ENCODE measurements around the gene FOXE3. TPM values are rescaled to one million over a fixed set of nuclear protein-coding genes. Genes with fewer than 3 reads are reported as not detected.

The FOXE3 gene
- total and polyA plus RNA-seq, 2 of the 4 experiments (the other 2 are of a cell fraction) = 0.12 TPM; not detected in 1

DNA sequence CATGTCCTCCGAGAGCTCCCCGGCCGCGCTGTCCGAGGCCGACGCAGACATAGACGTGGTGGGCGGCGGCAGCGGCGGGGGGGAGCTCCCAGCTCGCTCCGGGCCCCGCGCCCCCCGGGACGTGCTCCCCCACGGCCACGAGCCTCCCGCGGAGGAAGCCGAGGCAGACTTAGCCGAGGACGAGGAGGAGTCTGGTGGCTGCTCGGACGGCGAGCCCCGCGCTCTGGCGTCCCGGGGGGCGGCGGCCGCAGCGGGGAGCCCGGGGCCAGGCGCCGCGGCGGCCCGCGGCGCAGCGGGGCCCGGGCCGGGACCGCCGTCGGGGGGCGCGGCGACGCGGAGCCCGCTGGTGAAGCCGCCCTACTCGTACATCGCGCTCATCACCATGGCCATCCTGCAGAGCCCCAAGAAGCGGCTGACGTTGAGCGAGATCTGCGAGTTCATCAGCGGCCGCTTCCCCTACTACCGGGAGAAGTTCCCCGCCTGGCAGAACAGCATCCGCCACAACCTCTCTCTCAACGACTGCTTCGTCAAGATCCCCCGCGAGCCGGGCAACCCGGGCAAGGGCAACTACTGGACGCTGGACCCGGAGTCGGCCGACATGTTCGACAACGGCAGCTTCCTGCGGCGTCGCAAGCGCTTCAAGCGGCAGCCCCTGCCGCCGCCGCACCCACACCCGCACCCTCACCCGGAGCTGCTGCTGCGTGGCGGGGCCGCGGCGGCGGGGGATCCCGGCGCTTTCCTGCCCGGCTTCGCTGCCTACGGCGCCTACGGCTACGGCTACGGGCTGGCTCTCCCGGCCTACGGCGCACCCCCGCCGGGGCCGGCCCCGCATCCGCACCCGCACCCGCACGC, 22.3 kb downstream of the FOXE3 start:
- no peak overlapping the region for H3K14ac ChIP-seq (replicated peaks; ENCODE audit: low read depth, low read length)
- H2BK15ac ChIP-seq (ENCODE audit: low read depth, low read length) = no peak overlapping the region
- in situ Hi-C loops (cut with MboI; ENCODE audit: low sequenced_read_pairs) = no loop called here
- no peak overlapping the region for H2BK20ac ChIP-seq (ENCODE audit: low read depth, low read length)
- CTCF ChIA-PET = interaction anchor here (0.6 to 3.0 kb wide), 15 partner anchors 10 to 671 kb away, joined by 3 to 32 read pairs (median 4); partner anchors contain the start of gene CMPK1
- no peaks in the 10 kb centered on the region for H3K4me1 ChIP-seq (ENCODE audit: control insufficient read depth, insufficient read depth, low read length)
- H2AK5ac ChIP-seq (ENCODE audit: low read depth, low read length) = no peak overlapping the region
- BruUV-seq (replicated peaks) = no TSS peak
- H4K91ac ChIP-seq (ENCODE audit: insufficient read depth, low read depth, low read length) = no peak overlapping the region
- H3K9me3 ChIP-seq (ENCODE audit: control insufficient read depth, insufficient read depth, low read length) = 0 out of 2 replicates have a peak, but pooled peaks cover 4% of the 10 kb centered on the region
- intact Hi-C loops (cut with micrococcal nuclease) = loop anchor here (10.0 kb wide), 1 partner anchor 104 kb away; the partner anchor contains the start of gene CMPK1
- DNase-seq (no peak), ATAC-seq (ENCODE audit: low read depth) (no peak)
- no peak overlapping the region for H3K23ac ChIP-seq (ENCODE audit: low read depth, low read length)
- H4K5ac ChIP-seq (ENCODE audit: low read depth, low read length) = no peak overlapping the region
- no peaks in the 10 kb centered on the region for H3K9me1 ChIP-seq (ENCODE audit: insufficient read depth, low read length)
- H3K27me3 ChIP-seq (ENCODE audit: control insufficient read depth, insufficient read depth, low read length) = peaks cover 52% of the 10 kb centered on the region
- dilution Hi-C loops (cut with HindIII; ENCODE audit: low sequenced_read_pairs, unreplicated experiment) = no loop called here
- no peak overlapping the region for H3K27ac ChIP-seq (ENCODE audit: insufficient read depth, low read length)
- H3K9ac ChIP-seq (ENCODE audit: low read depth, low read length) = no peak overlapping the region; the same call in 1 of the 2 replicates
- no peak overlapping the region for H2BK5ac ChIP-seq (ENCODE audit: low read depth, low read length, poor library complexity, severe bottlenecking)
- no peak overlapping the region for H4K8ac ChIP-seq (ENCODE audit: low read depth in 2 of 2, low read length in 2 of 2)
- peak overlapping the region; percentile 53; the same call in 1 of the 2 replicates for H3K4me2 ChIP-seq (ENCODE audit: low read depth, low read length)
- POLR2A ChIA-PET (ENCODE audit: unreplicated experiment) = interaction anchor here (0.6 kb wide), 2 partner anchors 98 to 461 kb away, joined by 6 to 9 read pairs; no protein-coding TSS in a partner anchor
- no peak overlapping the region for H3K4ac ChIP-seq (ENCODE audit: low read depth, low read length)
- H3K36me3 ChIP-seq (ENCODE audit: control insufficient read depth, insufficient read depth, low read length) = no peaks in the 10 kb centered on the region
- no peak overlapping the region for H3K18ac ChIP-seq (ENCODE audit: low read depth, low read length)
- H3K79me1 ChIP-seq (ENCODE audit: low read depth in 1 of 2, low read length in 2 of 2) = peaks cover 4 to 11% of the 10 kb centered on the region in 2 experiments; a peak in 2 of 4 replicates
- H2AFZ ChIP-seq (replicated peaks; ENCODE audit: low read length, poor library complexity) = peak overlapping the region; percentile 99
- H3K56ac ChIP-seq (ENCODE audit: extremely low read depth, insufficient read depth, low read length) = no peak overlapping the region
- TF ChIP-seq RCOR1 (IDR thresholded peaks at IDR 0.05; ENCODE audit: insufficient replicate concordance, low read length) (no peak), RFX5 (IDR thresholded peaks at IDR 0.05; ENCODE audit: low read depth, low read length) (no peak), CEBPB (IDR thresholded peaks at IDR 0.05; ENCODE audit: low read depth, low read length) (no peak), FOS (IDR thresholded peaks at IDR 0.05; ENCODE audit: low read depth, low read length) (no peak), CHD1 (IDR thresholded peaks at IDR 0.05; ENCODE audit: low read depth, low read length) (no peak), NFE2L2 (IDR thresholded peaks at IDR 0.05; ENCODE audit: low read depth, low read length) (no peak), SMC3 (IDR thresholded peaks at IDR 0.05; ENCODE audit: low read depth, low read length) (no peak), MXI1 (IDR thresholded peaks at IDR 0.05; ENCODE audit: borderline replicate concordance, low read depth, low read length) (no peak), MAZ (IDR thresholded peaks at IDR 0.05; ENCODE audit: borderline replicate concordance, low read depth, low read length) (no peak), MAFK (IDR thresholded peaks at IDR 0.05; ENCODE audit: low read depth, low read length) (no peak), RAD21 (IDR thresholded peaks at IDR 0.05; ENCODE audit: low read length) (no peak)
- TF ChIP-seq, protein P1, sequence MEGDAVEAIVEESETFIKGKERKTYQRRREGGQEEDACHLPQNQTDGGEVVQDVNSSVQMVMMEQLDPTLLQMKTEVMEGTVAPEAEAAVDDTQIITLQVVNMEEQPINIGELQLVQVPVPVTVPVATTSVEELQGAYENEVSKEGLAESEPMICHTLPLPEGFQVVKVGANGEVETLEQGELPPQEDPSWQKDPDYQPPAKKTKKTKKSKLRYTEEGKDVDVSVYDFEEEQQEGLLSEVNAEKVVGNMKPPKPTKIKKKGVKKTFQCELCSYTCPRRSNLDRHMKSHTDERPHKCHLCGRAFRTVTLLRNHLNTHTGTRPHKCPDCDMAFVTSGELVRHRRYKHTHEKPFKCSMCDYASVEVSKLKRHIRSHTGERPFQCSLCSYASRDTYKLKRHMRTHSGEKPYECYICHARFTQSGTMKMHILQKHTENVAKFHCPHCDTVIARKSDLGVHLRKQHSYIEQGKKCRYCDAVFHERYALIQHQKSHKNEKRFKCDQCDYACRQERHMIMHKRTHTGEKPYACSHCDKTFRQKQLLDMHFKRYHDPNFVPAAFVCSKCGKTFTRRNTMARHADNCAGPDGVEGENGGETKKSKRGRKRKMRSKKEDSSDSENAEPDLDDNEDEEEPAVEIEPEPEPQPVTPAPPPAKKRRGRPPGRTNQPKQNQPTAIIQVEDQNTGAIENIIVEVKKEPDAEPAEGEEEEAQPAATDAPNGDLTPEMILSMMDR (conservative IDR thresholded peaks at IDR 0.05; ENCODE audit: low read depth, low read length) = no peak
- TF ChIP-seq, protein P2, sequence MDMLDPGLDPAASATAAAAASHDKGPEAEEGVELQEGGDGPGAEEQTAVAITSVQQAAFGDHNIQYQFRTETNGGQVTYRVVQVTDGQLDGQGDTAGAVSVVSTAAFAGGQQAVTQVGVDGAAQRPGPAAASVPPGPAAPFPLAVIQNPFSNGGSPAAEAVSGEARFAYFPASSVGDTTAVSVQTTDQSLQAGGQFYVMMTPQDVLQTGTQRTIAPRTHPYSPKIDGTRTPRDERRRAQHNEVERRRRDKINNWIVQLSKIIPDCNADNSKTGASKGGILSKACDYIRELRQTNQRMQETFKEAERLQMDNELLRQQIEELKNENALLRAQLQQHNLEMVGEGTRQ (IDR thresholded peaks at IDR 0.05; ENCODE audit: low read depth, low read length) = no peak
- H3K4me3 ChIP-seq (ENCODE audit: insufficient read depth, low read depth, low read length) = peak overlapping the region; percentile 74
- WGBS, 2 experiments (ENCODE audit: extremely low coverage in 2 of 2, insufficient read length in 1 of 2) = 2% methylated on average over 52 of the region's 117 CpGs; no CpG with 5 or more reads in 1 of the 2 experiments
- no peak overlapping the region for H2BK120ac ChIP-seq (ENCODE audit: low read depth, low read length)
- no peaks in the 10 kb centered on the region; the same call in 1 of the 2 replicates for H4K20me1 ChIP-seq (ENCODE audit: insufficient read depth, low read length)
- H2AK9ac ChIP-seq (replicated peaks; ENCODE audit: low read depth, low read length, poor library complexity) = no peak overlapping the region
